ENCODE measurements around the gene MNAT1. TPM values are rescaled to one million over a fixed set of nuclear protein-coding genes. Genes with fewer than 3 reads are reported as not detected.

MNAT1 gene
- total and polyA plus RNA-seq, 2 experiments from 2014 or later, result 22.2 to 55.2 TPM

GRCh38 chr14:60705100-60705499 is 29.5 kb upstream of the MNAT1 start:
- Histone ChIP-seq H3K4me3 (no peak overlapping the region), H3K4me1 (ENCODE audit: low read depth) (no peaks in the 10 kb centered on the region), H3K27ac (no peak overlapping the region), H3K9me3 (ENCODE audit: low read depth) (no peaks in the 10 kb centered on the region), H3K36me3 (no peaks in the 10 kb centered on the region), H3K27me3 (no peaks in the 10 kb centered on the region)
- DNase-seq (ENCODE audit: low read depth in 1 of 2, low spot score in 1 of 2), result no peak
- TF ChIP-seq CTCF (IDR thresholded peaks at IDR 0.05; ENCODE audit: low read depth, low read length), result no peak

- no peak for DNase-seq (ENCODE audit: low read depth in 1 of 2, low spot score in 1 of 2)
- TF ChIP-seq CTCF (IDR thresholded peaks at IDR 0.05; ENCODE audit: low read depth, low read length), result no peak
- Histone ChIP-seq H3K9me3 (ENCODE audit: low read depth) (no peaks in the 10 kb centered on the region), H3K4me3 (no peak overlapping the region), H3K36me3 (peaks cover 3% of the 10 kb centered on the region), H3K4me1 (ENCODE audit: low read depth) (no peaks in the 10 kb centered on the region), H3K27ac (no peak overlapping the region), H3K27me3 (no peaks in the 10 kb centered on the region)
Measured at GRCh38 chr14:60707858-60708257, 26.7 kb upstream of the MNAT1 start.

- Histone ChIP-seq H3K4me1 (ENCODE audit: low read depth) (no peaks in the 10 kb centered on the region), H3K9me3 (ENCODE audit: low read depth) (no peaks in the 10 kb centered on the region), H3K27me3 (no peaks in the 10 kb centered on the region), H3K4me3 (no peak overlapping the region), H3K27ac (no peak overlapping the region), H3K36me3 (peaks cover 10% of the 10 kb centered on the region)
- DNase-seq (ENCODE audit: low read depth in 1 of 2, low spot score in 1 of 2), result no peak
- TF ChIP-seq CTCF (IDR thresholded peaks at IDR 0.05; ENCODE audit: low read depth, low read length), result no peak
Measured at GRCh38 chr14:60710494-60710893, 24.1 kb upstream of the MNAT1 start.

- no peak for TF ChIP-seq CTCF (IDR thresholded peaks at IDR 0.05; ENCODE audit: low read depth, low read length)
- Histone ChIP-seq H3K4me3 (no peak overlapping the region), H3K4me1 (ENCODE audit: low read depth) (no peaks in the 10 kb centered on the region), H3K27me3 (no peaks in the 10 kb centered on the region), H3K9me3 (ENCODE audit: low read depth) (no peaks in the 10 kb centered on the region), H3K36me3 (peaks cover 21% of the 10 kb centered on the region), H3K27ac (no peak overlapping the region)
- DNase-seq (ENCODE audit: low read depth in 1 of 2, low spot score in 1 of 2), result no peak
Measured at GRCh38 chr14:60713513-60713912, 21.0 kb upstream of the MNAT1 start.

GRCh38 chr14:60720391-60720790 is 14.2 kb upstream of the MNAT1 start:
- DNase-seq (ENCODE audit: low read depth in 1 of 2, low spot score in 1 of 2), result no peak
- Histone ChIP-seq H3K4me1 (ENCODE audit: low read depth) (peaks cover 16% of the 10 kb centered on the region), H3K9me3 (ENCODE audit: low read depth) (no peaks in the 10 kb centered on the region), H3K36me3 (peaks cover 23% of the 10 kb centered on the region), H3K27me3 (no peaks in the 10 kb centered on the region), H3K27ac (no peak overlapping the region), H3K4me3 (no peak overlapping the region)
- no peak for TF ChIP-seq CTCF (IDR thresholded peaks at IDR 0.05; ENCODE audit: low read depth, low read length)

GRCh38 chr14:60720962-60721325 is 13.6 kb upstream of the MNAT1 start:
- H3K4me1 ChIP-seq (ENCODE audit: low read depth), result peaks cover 16% of the 10 kb centered on the region
- no peak overlapping the region for H3K27ac ChIP-seq
- DNase-seq (ENCODE audit: low read depth in 1 of 2, low spot score in 1 of 2), result no peak
- H3K36me3 ChIP-seq, result peaks cover 23% of the 10 kb centered on the region
- H3K9me3 ChIP-seq (ENCODE audit: low read depth), result no peaks in the 10 kb centered on the region
- TF ChIP-seq CTCF (IDR thresholded peaks at IDR 0.05; ENCODE audit: low read depth, low read length), result no peak
- no peaks in the 10 kb centered on the region for H3K27me3 ChIP-seq
- peak overlapping the region; percentile 93 for H3K4me3 ChIP-seq
